ENCODE data around the gene FZD4. TPM values are rescaled to one million over a fixed set of nuclear protein-coding genes. Genes with fewer than 3 reads are reported as not detected.
"Not testable (repeated sequence)": the region's sequence is repeated elsewhere in the genome, so short reads cannot be mapped to it uniquely, and the experiment has no call there.

Gene FZD4
- total RNA-seq, 6 donors from 2014 or later = 24.1 to 69.2 (median 38.2) TPM

DNA sequence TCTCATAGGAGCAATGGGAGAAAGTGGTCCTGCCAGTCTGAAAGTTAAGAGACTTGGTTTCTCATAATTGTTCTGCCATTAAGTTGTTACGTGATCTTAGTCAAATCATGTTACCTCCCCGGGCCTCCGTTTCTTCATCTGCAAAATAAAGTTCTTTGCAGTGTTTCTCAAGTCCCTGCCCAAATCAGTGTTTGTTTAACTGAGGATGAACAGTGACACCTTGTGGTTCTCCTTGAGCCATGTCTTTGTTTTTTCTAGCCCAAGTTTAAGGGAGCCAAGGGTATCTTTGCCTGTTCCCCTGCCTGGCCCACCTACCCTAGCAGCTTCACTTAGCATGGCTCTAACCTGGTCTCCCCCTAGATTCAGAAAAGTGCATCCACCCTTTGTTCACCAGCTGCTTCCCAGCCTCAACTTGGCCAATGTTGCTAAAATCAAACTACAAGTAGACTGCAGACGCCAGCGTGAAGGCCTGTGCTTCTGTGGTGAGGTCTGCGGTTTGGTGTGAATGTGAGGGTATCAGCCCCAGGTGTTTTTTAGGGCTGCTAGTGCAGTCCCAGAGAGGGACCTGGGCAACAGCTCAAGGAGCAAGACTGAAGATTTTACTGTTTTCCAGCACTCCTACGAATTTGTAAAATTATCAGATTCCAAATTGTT lies 35.5 kb downstream of the FZD4 start:
- Histone ChIP-seq H3K27me3 (no peaks in the 10 kb centered on the region), H3K4me1 (peaks cover 7 to 22% (median 9%) of the 10 kb centered on the region in 4 donors), H3K9me3 (no peaks in the 10 kb centered on the region), H3K27ac (peak overlapping the region in 1 of 4 donors; percentile 64), H3K4me3 (no peak overlapping the region), H3K36me3 (no peaks in the 10 kb centered on the region)
- WGBS, 2 donors = 64 to 67% methylated on average over 7 of the region's 7 CpGs
- ATAC-seq (ENCODE audit: low FRiP score in 2 of 2) (peak in 1 of 2 donors; percentile 80), DNase-seq (no peak)
- TF ChIP-seq, protein P1, sequence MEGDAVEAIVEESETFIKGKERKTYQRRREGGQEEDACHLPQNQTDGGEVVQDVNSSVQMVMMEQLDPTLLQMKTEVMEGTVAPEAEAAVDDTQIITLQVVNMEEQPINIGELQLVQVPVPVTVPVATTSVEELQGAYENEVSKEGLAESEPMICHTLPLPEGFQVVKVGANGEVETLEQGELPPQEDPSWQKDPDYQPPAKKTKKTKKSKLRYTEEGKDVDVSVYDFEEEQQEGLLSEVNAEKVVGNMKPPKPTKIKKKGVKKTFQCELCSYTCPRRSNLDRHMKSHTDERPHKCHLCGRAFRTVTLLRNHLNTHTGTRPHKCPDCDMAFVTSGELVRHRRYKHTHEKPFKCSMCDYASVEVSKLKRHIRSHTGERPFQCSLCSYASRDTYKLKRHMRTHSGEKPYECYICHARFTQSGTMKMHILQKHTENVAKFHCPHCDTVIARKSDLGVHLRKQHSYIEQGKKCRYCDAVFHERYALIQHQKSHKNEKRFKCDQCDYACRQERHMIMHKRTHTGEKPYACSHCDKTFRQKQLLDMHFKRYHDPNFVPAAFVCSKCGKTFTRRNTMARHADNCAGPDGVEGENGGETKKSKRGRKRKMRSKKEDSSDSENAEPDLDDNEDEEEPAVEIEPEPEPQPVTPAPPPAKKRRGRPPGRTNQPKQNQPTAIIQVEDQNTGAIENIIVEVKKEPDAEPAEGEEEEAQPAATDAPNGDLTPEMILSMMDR (IDR thresholded peaks at IDR 0.05) = peak; percentile 36 to 59 (median 50)
- TF ChIP-seq EP300 (IDR thresholded peaks at IDR 0.05) = no peak

DNA sequence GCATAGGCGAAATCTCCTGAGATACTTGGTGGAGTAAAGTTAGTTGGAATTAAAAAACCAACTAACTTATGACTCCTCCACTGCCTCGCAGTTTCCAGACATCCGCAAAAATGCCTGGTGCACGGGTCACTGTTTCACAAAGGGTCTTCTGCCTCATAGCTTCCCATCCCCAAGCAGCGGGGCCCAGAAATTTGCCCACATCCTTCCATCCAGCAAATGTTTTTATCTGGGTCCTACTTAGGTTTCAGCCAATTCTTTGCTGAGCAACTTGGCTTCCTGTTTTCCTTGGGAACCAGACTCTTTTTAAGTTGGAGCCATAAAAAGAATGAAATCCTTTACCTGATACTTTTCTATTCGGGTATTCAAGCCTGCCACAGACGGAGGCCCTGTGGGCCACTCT lies 36.2 kb downstream of the FZD4 start:
- DNase-seq = no peak
- Histone ChIP-seq H3K4me3 (no peak overlapping the region), H3K4me1 (peaks cover 7 to 17% (median 9%) of the 10 kb centered on the region in 4 donors), H3K27ac (peak overlapping the region in 2 of 4 donors; percentile 36 to 64), H3K36me3 (no peaks in the 10 kb centered on the region), H3K27me3 (no peaks in the 10 kb centered on the region), H3K9me3 (no peaks in the 10 kb centered on the region)
- ATAC-seq (ENCODE audit: low FRiP score in 2 of 2) = no peak
- TF ChIP-seq POLR2A (IDR thresholded peaks at IDR 0.05) (no peak), POLR2AphosphoS5 (IDR thresholded peaks at IDR 0.05) (no peak), EP300 (IDR thresholded peaks at IDR 0.05) (no peak)
- TF ChIP-seq, protein P1 (IDR thresholded peaks at IDR 0.05) = no peak
- WGBS, 2 donors = 79 to 85% methylated on average over 7 of the region's 7 CpGs

DNA sequence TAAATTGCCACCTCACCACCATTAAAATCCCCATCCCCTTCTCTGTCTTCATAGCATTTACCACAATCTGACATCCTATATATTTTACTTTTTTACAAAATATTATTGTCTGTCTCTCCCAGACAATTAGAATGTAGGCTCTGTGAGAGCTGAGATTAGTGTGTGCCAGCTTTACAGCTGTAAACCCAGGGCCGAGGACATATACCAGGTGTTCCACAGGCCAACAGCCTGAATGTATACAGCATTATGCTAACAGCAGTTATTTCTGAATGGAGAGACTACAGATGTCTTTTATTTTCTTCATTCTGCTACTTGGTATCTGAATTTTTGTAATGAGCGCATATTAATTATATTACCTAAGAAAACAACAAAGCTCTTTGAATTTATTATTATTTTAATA lies 36.7 kb downstream of the FZD4 start:
- no peaks in the 10 kb centered on the region for H3K27me3 ChIP-seq
- H3K4me3 ChIP-seq = no peak overlapping the region
- no peak for ATAC-seq (ENCODE audit: low FRiP score in 2 of 2)
- no peaks in the 10 kb centered on the region for H3K36me3 ChIP-seq
- H3K27ac ChIP-seq = peak overlapping the region in 1 of 4 donors; percentile 64
- no peak for DNase-seq
- WGBS, 2 donors = 86 to 95% methylated on average over 2 of the region's 2 CpGs
- H3K4me1 ChIP-seq = peaks cover 7 to 17% (median 9%) of the 10 kb centered on the region in 4 donors
- TF ChIP-seq POLR2AphosphoS5 (IDR thresholded peaks at IDR 0.05) (no peak), POLR2A (IDR thresholded peaks at IDR 0.05) (no peak), EP300 (IDR thresholded peaks at IDR 0.05) (no peak)
- TF ChIP-seq, protein P1 (IDR thresholded peaks at IDR 0.05) = no peak
- H3K9me3 ChIP-seq = no peaks in the 10 kb centered on the region

DNA sequence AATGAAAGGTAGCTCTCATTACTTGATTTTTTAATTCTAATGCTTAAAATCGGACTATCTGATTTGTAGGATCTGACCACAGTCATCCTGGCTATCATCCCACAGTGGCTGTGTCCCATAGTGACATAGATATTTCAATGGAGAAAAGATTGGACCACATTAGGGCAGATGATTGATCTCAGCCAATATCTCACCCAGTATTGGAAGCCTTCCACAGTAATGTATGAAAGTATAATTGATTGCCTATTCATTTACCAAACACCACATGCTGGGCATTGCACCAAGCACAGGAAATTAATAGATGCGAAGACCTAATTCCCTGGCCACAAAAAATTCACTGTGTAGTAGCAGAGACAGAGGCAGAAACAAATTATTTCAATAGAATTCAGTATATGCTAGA lies 37.6 kb downstream of the FZD4 start:
- no peaks in the 10 kb centered on the region for H3K27me3 ChIP-seq
- no peak overlapping the region for H3K4me3 ChIP-seq
- peak overlapping the region in 2 of 4 donors; percentile 7 to 64 for H3K27ac ChIP-seq
- 71 to 80% methylated on average over 2 of the region's 2 CpGs for WGBS, 2 donors
- H3K36me3 ChIP-seq = no peaks in the 10 kb centered on the region
- peaks cover 7 to 17% (median 9%) of the 10 kb centered on the region in 4 donors for H3K4me1 ChIP-seq
- DNase-seq = no peak
- no peaks in the 10 kb centered on the region for H3K9me3 ChIP-seq
- ATAC-seq (ENCODE audit: low FRiP score in 2 of 2) = no peak
- no peak for TF ChIP-seq EP300 (IDR thresholded peaks at IDR 0.05)
- TF ChIP-seq, protein P1 (IDR thresholded peaks at IDR 0.05) = no peak
- no peak for TF ChIP-seq POLR2A (IDR thresholded peaks at IDR 0.05)
- no peak for TF ChIP-seq POLR2AphosphoS5 (IDR thresholded peaks at IDR 0.05)

DNA sequence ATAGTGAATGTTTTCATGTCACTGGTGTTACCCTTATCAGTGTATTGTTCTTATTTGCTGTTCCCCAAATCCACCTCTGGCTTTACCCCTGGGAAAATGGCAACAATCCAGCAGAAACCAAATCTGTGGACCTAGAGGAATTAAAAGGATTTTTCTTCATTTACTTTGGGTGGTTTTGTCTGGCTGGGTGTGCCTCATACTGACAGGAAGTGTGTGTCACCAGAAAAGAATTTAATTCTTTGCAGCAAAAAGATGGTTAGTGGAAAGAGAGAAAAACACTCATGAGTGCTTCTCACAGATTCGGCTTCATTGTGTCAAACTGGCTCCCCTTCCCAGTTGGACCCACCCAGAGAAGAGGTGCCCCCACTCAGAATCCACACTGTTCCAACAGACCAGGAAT lies 38.9 kb downstream of the FZD4 start:
- peaks cover 7 to 17% (median 9%) of the 10 kb centered on the region in 4 donors for H3K4me1 ChIP-seq
- ATAC-seq (ENCODE audit: low FRiP score in 2 of 2) (peak in 1 of 2 donors; percentile 70), DNase-seq (no peak)
- no peak for TF ChIP-seq EP300 (IDR thresholded peaks at IDR 0.05)
- TF ChIP-seq, protein P1 (IDR thresholded peaks at IDR 0.05) = no peak
- no peak for TF ChIP-seq POLR2AphosphoS5 (IDR thresholded peaks at IDR 0.05)
- no peak for TF ChIP-seq POLR2A (IDR thresholded peaks at IDR 0.05)
- H3K27me3 ChIP-seq = no peaks in the 10 kb centered on the region
- H3K36me3 ChIP-seq = no peaks in the 10 kb centered on the region
- no peak overlapping the region for H3K4me3 ChIP-seq
- peak overlapping the region; percentile 60 to 70 (median 65) for H3K27ac ChIP-seq
- no peaks in the 10 kb centered on the region for H3K9me3 ChIP-seq
- 7 to 8% methylated on average over 1 of the region's 1 CpG for WGBS, 2 donors

DNA sequence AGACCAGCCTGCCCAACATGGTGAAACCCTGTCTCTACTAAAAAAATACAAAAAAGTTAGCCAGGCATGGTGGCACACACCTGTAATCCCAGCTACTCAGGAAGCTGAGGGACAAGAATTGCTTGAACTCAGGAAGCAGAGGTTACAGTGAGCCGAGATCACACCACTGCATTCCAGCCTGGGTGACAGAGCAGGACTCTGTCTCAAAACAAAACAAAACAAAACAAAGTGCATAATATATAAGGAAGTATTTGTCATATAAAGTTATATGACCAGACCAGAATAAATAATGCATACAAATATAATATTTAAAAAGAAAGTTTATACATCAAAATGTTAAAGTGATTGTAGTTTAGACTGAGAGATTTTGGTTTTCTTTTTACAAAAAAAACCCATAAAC lies 39.3 kb downstream of the FZD4 start:
- H3K9me3 ChIP-seq; ATAC-seq (ENCODE audit: low FRiP score in 2 of 2); H3K36me3 ChIP-seq; DNase-seq; H3K4me3 ChIP-seq; H3K27me3 ChIP-seq: not testable (repeated sequence)
- H3K27ac ChIP-seq = peak overlapping the region; percentile 60 to 70 (median 65)
- H3K4me1 ChIP-seq = peaks cover 7 to 17% (median 9%) of the 10 kb centered on the region in 4 donors
- WGBS, 2 donors = 14 to 25% methylated on average over 1 of the region's 1 CpG
